K562 (cell line): ENCODE data around the gene GPR176. TPM values are rescaled to one million over a fixed set of nuclear protein-coding genes. Genes with fewer than 3 reads are reported as not detected.

ENCODE experiments used
- ATAC-seq: fragments of 200-7000 bp; cut with Tn5 transposase; 3 replicates; pipeline ENCODE4 v1.9.1; 2020; ENCODE audit warnings: moderate library complexity
- BruUV-seq: library from RNA; stranded (reverse); fragments of 400-500 nt; replicated peaks from 2 replicates; lab custom pipeline; 2021; lab: Mats Ljungman, UMichigan
- CTCF ChIA-PET: fragments of 300-600 bp; formaldehyde crosslinking; extraction: SDS; loops from one replicate; lab custom pipeline; 2021; ENCODE audit warnings: low intra/inter-chr PET ratio; lab: Yijun Ruan, JAX
- POLR2A ChIA-PET: fragments of 300-600, 350-650 bp; sonication (Branson Sonifier 250); formaldehyde crosslinking; extraction: SDS; loops from one replicate; lab custom pipeline; 2021; ENCODE audit warnings: antibody characterized with exemption, inconsistent platforms; lab: Yijun Ruan, JAX
- DNase-seq, 4 experiments: peaks; one replicate each; pipeline versions ENCODE4 v3.0.0 to v3.0.0-alpha.2; 2011 to 2018; ENCODE audit warnings: low spot score in 3 of 4, mixed read lengths in 3 of 4; ENCODE audit errors: extremely low read depth in 1 of 4
- FAIRE-seq: peaks from 2 replicates; lab custom pipeline; 2011; peaks lifted over from hg19 to GRCh38; lab: Jason Lieb, UNC
- H2AFZ ChIP-seq: 2 replicates; pipeline ENCODE4 v1.6.0; 2011; ENCODE audit warnings: low read depth, low read length, control low read depth, inconsistent platforms
- H3K27ac ChIP-seq: fragments of 200-600 bp; 3 replicates; pipeline ENCODE4 v1.8.0; 2011; ENCODE audit warnings: low read depth, mild to moderate bottlenecking, control low read depth, inconsistent platforms, low read length, moderate library complexity, mixed read lengths; ENCODE audit errors: extremely low read depth
- H3K27me3 ChIP-seq, 2 experiments: fragments of 300-600 bp in 1 of 2; 2 replicates in 1 of 2; 3 replicates in 1 of 2; pipeline versions ENCODE4 v1.6.0 to v1.8.0; 2011; ENCODE audit warnings: inconsistent platforms in 2 of 2, low read length in 2 of 2, mild to moderate bottlenecking in 1 of 2, mixed read lengths in 1 of 2, moderate library complexity in 1 of 2; ENCODE audit not compliant: control insufficient read depth in 2 of 2, insufficient read depth in 2 of 2
- H3K36me3 ChIP-seq: fragments of 300-600 bp; 3 replicates; pipeline ENCODE4 v1.8.0; 2011; ENCODE audit warnings: mild to moderate bottlenecking, low read length, inconsistent platforms; ENCODE audit not compliant: control insufficient read depth, insufficient read depth
- H3K4me1 ChIP-seq, 2 experiments: fragments of 200-600 bp in 1 of 2; replicated peaks in 1 of 2; 2 replicates in 1 of 2; 3 replicates in 1 of 2; pipeline versions ENCODE4 v1.5.1 to v1.8.0; 2011; ENCODE audit warnings: inconsistent platforms in 2 of 2, low read length in 2 of 2, mild to moderate bottlenecking in 1 of 2, mixed read lengths in 1 of 2, moderate library complexity in 1 of 2; ENCODE audit not compliant: control insufficient read depth in 2 of 2, insufficient read depth in 2 of 2
- H3K4me2 ChIP-seq: 2 replicates; pipeline ENCODE4 v1.6.1; 2011; ENCODE audit warnings: low read length, control low read depth, inconsistent platforms, mixed read lengths; ENCODE audit not compliant: insufficient read depth
- H3K4me3 ChIP-seq: fragments of 200-600 bp; sonication (generic), shearing (Covaris generic); 2 replicates; pipeline ENCODE4 v1.5.1; 2016; ENCODE audit warnings: control low read depth, inconsistent platforms
- H3K79me2 ChIP-seq: fragments of 200-600 bp; 3 replicates; pipeline ENCODE4 v1.8.0; 2011; ENCODE audit warnings: low read length, inconsistent platforms; ENCODE audit not compliant: control insufficient read depth, insufficient read depth
- H3K9ac ChIP-seq, 2 experiments: 2 replicates each; pipeline versions ENCODE4 v1.6.0 to v1.6.1; 2011; ENCODE audit warnings: low read depth in 2 of 2, low read length in 2 of 2, control low read depth in 1 of 2, inconsistent platforms in 1 of 2, mild to moderate bottlenecking in 1 of 2, mixed read lengths in 1 of 2; ENCODE audit not compliant: insufficient read depth in 1 of 2
- H3K9me1 ChIP-seq: one replicate; pipeline ENCODE4 v1.6.0; 2011; ENCODE audit warnings: inconsistent platforms, mild to moderate bottlenecking, low read length, moderate library complexity; ENCODE audit not compliant: control insufficient read depth, insufficient read depth
- H3K9me3 ChIP-seq: replicated peaks from 2 replicates; pipeline ENCODE4 v1.5.1; 2011; ENCODE audit warnings: low read depth, low read length, inconsistent platforms; ENCODE audit not compliant: control insufficient read depth, insufficient read depth
- H4K20me1 ChIP-seq: replicated peaks from 2 replicates; pipeline ENCODE4 v1.6.1; 2011; ENCODE audit warnings: low read length, inconsistent platforms, mixed read lengths; ENCODE audit not compliant: control insufficient read depth, insufficient read depth
- DEAF1 ChIP-seq: fragments of 450-650 bp; formaldehyde crosslinking; IDR thresholded peaks from 2 replicates; pipeline ENCODE4 v1.4.0; 2020; ENCODE audit warnings: mild to moderate bottlenecking, moderate library complexity
- HINFP ChIP-seq: fragments of 450-650 bp; conservative IDR thresholded peaks from 2 replicates; pipeline ENCODE4 v1.6.1; 2016; ENCODE audit warnings: missing genetic modification characterization, low read depth, mild to moderate bottlenecking, control low read depth, missing compliant biosample characterization
- RREB1 ChIP-seq: fragments of 250-450 bp; sonication (Bioruptor Pico); IDR thresholded peaks from 2 replicates; pipeline ENCODE4 v1.4.0; 2020
- TCF7 ChIP-seq: sonication (generic); IDR thresholded peaks from 2 replicates; pipeline ENCODE4 v1.6.1; 2016; ENCODE audit warnings: antibody characterized with exemption, borderline replicate concordance
- TEAD2 ChIP-seq: fragments of 450-650 bp; IDR thresholded peaks from 2 replicates; pipeline ENCODE4 v1.6.1; 2016; ENCODE audit warnings: missing genetic modification characterization, control low read depth, missing compliant biosample characterization
- TRIM24 ChIP-seq, 2 experiments: fragments of 450-650 bp; IDR thresholded peaks; 2 replicates each; pipeline ENCODE4 v1.6.1; 2016
- ZNF197 ChIP-seq: fragments of 200-800 bp; sonication (Bioruptor generic); IDR thresholded peaks from 2 replicates; pipeline ENCODE4 v1.6.1; 2016; ENCODE audit warnings: low read depth, missing genetic modification characterization, missing compliant biosample characterization
- WGBS: fragments of 100-300 bp; shearing (Covaris generic); methylation state at CpG from one replicate; pipeline ENCODE4 v1.1.6; 2016; ENCODE audit warnings: low coverage, mixed read lengths; ENCODE audit not compliant: insufficient coverage; ENCODE audit errors: missing lambda C conversion rate; 5-methylcytosine and 5-hydroxymethylcytosine counted together
- in situ Hi-C: fragments of 300-500 bp; cut with MboI; formaldehyde crosslinking; loops from 4 replicates; pipeline ENCODE4 v1.15.0; 2018; ENCODE audit warnings: inconsistent platforms, mixed read lengths
- intact Hi-C: fragments of 100-400 bp; cut with micrococcal nuclease; formaldehyde crosslinking; loops from 2 replicates; pipeline ENCODE4 v1.14.2; 2022
- polyA plus RNA-seq, 8 experiments: library from polyadenylated mRNA; depleted of rRNA in 4 of 8; stranded (reverse) in 5 of 8; unstranded in 3 of 8; fragments of >200 nt; fragmentation: Nextera tagmentation in 2 of 8; fragmentation: Illumina TruSeq in 1 of 8; extraction: Ambion mirVana in 2 of 8; extraction: Trizol in 1 of 8; gene quantifications; 2 replicates each; pipeline versions ENCODE4 v1.2.1 to v1.2.3, GENCODE V29; 2011 to 2014; ENCODE audit warnings: inconsistent platforms in 1 of 8, missing spikeins in 1 of 8
- total RNA-seq, 7 experiments: library from RNA; depleted of rRNA in 6 of 7; stranded (reverse); fragments of >200 nt in 6 of 7; fragmentation: Illumina TruSeq in 2 of 7; extraction: Trizol in 2 of 7; gene quantifications; 2 replicates each; pipeline versions ENCODE4 v1.2.1 to v1.2.3, GENCODE V29; 2011 to 2021; ENCODE audit warnings: low replicate concordance in 1 of 7

GPR176 gene
- total and polyA plus RNA-seq, 9 of the 15 experiments (the other 6 are each of a cell fraction or from before 2014, with no cell fraction given): 0.03 to 1.2 (median 0.76) TPM

GRCh38 chr15:39889601-39890000 is 30.5 kb downstream of the GPR176 start:
- ChIA-PET CTCF (no interaction called here), POLR2A (no interaction called here)
- Histone ChIP-seq H3K4me2 (no peak overlapping the region), H3K36me3 (no peaks in the 10 kb centered on the region), H3K79me2 (no peaks in the 10 kb centered on the region), H4K20me1 (no peaks in the 10 kb centered on the region), H3K4me1 (peaks cover 0 to 12% of the 10 kb centered on the region in 2 experiments; a peak in 3 of 5 replicates), H3K9me1 (no peaks in the 10 kb centered on the region), H3K27me3 (no peaks in the 10 kb centered on the region), H3K4me3 (no peak overlapping the region), H3K27ac (no peak overlapping the region), H2AFZ (no peak overlapping the region), H3K9ac (no peak overlapping the region), H3K9me3 (no peaks in the 10 kb centered on the region)
- DNase-seq: no peak
- TF ChIP-seq HINFP (tag): no peak
- TF ChIP-seq TRIM24 (IDR thresholded peaks at IDR 0.05): no peak
- no peak for TF ChIP-seq TEAD2
- TF ChIP-seq DEAF1 (CRISPR knock-in tag): no peak
- TF ChIP-seq RREB1 (CRISPR knock-in tag): no peak
- TF ChIP-seq TCF7: no peak
- no peak for TF ChIP-seq ZNF197 (CRISPR knock-in tag)
- no TSS peak for BruUV-seq
- in situ Hi-C loops (no loop called here), intact Hi-C loops (loop anchor here (5.0 kb wide), 1 partner anchor 38 kb away; no protein-coding TSS in a partner anchor)
- FAIRE-seq: no peak
- ATAC-seq: no peak
- 55% methylated on average over 3 of the region's 3 CpGs for whole genome bisulfite sequencing
